HEK293 (cell line): Measurements from ENCODE around the gene TGFB3.

Experiments
- CTCF ChIA-PET: fragments of 350-600 bp; formaldehyde crosslinking; extraction: SDS; loops from one replicate; lab custom pipeline; 2021; ENCODE audit warnings: antibody characterized with exemption; lab: Yijun Ruan, JAX
- POLR2A ChIA-PET: fragments of 300-600 bp; formaldehyde crosslinking; extraction: SDS; loops from one replicate; lab custom pipeline; 2020; ENCODE audit warnings: antibody characterized with exemption, inconsistent platforms; lab: Yijun Ruan, JAX
- H3K27ac ChIP-seq: fragments of 200-500 bp; sonication (Bioruptor generic); 2 replicates; pipeline ENCODE4 v1.5.1; 2014; ENCODE audit warnings: low read depth, low read length, control low read depth, inconsistent platforms; ENCODE audit errors: extremely low read depth
- H3K36me3 ChIP-seq, 2 experiments: fragments of 200-500 bp in 1 of 2; sonication (Bioruptor generic) in 1 of 2; 1 replicate in 1 of 2; 2 replicates in 1 of 2; pipeline ENCODE4 v1.5.1; 2014 to 2017; ENCODE audit warnings: inconsistent platforms in 2 of 2, low read length in 2 of 2; ENCODE audit not compliant: control insufficient read depth in 2 of 2, insufficient read depth in 1 of 2
- H3K4me1 ChIP-seq: fragments of 200-500 bp; sonication (Bioruptor generic); 2 replicates; pipeline ENCODE4 v1.5.1; 2014; ENCODE audit warnings: mild to moderate bottlenecking, low read length, inconsistent platforms; ENCODE audit not compliant: control insufficient read depth, insufficient read depth
- H3K4me3 ChIP-seq: 2 replicates; pipeline ENCODE4 v1.5.1; 2011; ENCODE audit warnings: low read depth, mild to moderate bottlenecking, control low read depth, low read length, moderate library complexity
- H3K9me3 ChIP-seq: fragments of 200-500 bp; sonication (Bioruptor generic); 2 replicates; pipeline ENCODE4 v1.5.1; 2014; ENCODE audit warnings: low read depth, low read length, inconsistent platforms; ENCODE audit not compliant: control insufficient read depth, insufficient read depth
- BCL11A ChIP-seq: fragments of 450-650 bp; formaldehyde crosslinking; IDR thresholded peaks from 2 replicates; pipeline ENCODE4 v1.5.1; 2016; ENCODE audit warnings: low read depth, missing biosample characterization, missing genetic modification characterization
- HOXD13 ChIP-seq: sonication (generic); formaldehyde crosslinking; IDR thresholded peaks from 2 replicates; pipeline ENCODE4 v1.8.0; 2022; ENCODE audit warnings: missing genetic modification reagents, borderline replicate concordance
- WT1 ChIP-seq: fragments of 450-650 bp; formaldehyde crosslinking; IDR thresholded peaks from 2 replicates; pipeline ENCODE4 v1.5.1; 2016; ENCODE audit warnings: missing biosample characterization, missing genetic modification characterization
- YY2 ChIP-seq: fragments of 450-650 bp; formaldehyde crosslinking; IDR thresholded peaks from 2 replicates; pipeline ENCODE4 v1.5.1; 2016; ENCODE audit warnings: missing biosample characterization, missing genetic modification characterization
- ZBTB17 ChIP-seq: fragments of 450-650 bp; formaldehyde crosslinking; IDR thresholded peaks from 2 replicates; pipeline ENCODE4 v1.5.1; 2016; ENCODE audit warnings: missing biosample characterization, missing genetic modification characterization
- ZFP41 ChIP-seq: fragments of 450-650 bp; formaldehyde crosslinking; IDR thresholded peaks from 2 replicates; pipeline ENCODE4 v1.5.1; 2016; ENCODE audit warnings: missing biosample characterization, missing genetic modification characterization, borderline replicate concordance
- ZNF121 ChIP-seq: fragments of 450-650 bp; formaldehyde crosslinking; IDR thresholded peaks from 2 replicates; pipeline ENCODE4 v1.5.1; 2016; ENCODE audit warnings: missing biosample characterization, missing genetic modification characterization
- ZNF138 ChIP-seq: fragments of 450-650 bp; formaldehyde crosslinking; IDR thresholded peaks from 2 replicates; pipeline ENCODE4 v1.5.1; 2016; ENCODE audit warnings: missing biosample characterization, missing genetic modification characterization, borderline replicate concordance
- ZNF157 ChIP-seq: fragments of 450-650 bp; formaldehyde crosslinking; IDR thresholded peaks from 2 replicates; pipeline ENCODE4 v1.5.1; 2016; ENCODE audit warnings: missing biosample characterization, missing genetic modification characterization
- ZNF274 ChIP-seq, 2 experiments: fragments of 200-500 bp in 1 of 2; fragments of 450-650 bp in 1 of 2; sonication (Bioruptor generic) in 1 of 2; formaldehyde crosslinking in 1 of 2; IDR thresholded peaks; 2 replicates each; pipeline versions ENCODE4 v1.5.1 to v1.6.1; 2014 to 2016; ENCODE audit warnings: borderline replicate concordance in 1 of 2, inconsistent platforms in 1 of 2, low read length in 1 of 2, missing biosample characterization in 1 of 2, missing genetic modification characterization in 1 of 2
- ZNF341 ChIP-seq: fragments of 450-650 bp; formaldehyde crosslinking; IDR thresholded peaks from 2 replicates; pipeline ENCODE4; 2016; ENCODE audit warnings: low read depth, missing biosample characterization, missing genetic modification characterization
- ZNF350 ChIP-seq: fragments of 450-650 bp; formaldehyde crosslinking; IDR thresholded peaks from 2 replicates; pipeline ENCODE4 v1.5.0; 2017; ENCODE audit warnings: missing biosample characterization, mild to moderate bottlenecking, missing genetic modification characterization
- ZNF585B ChIP-seq: fragments of 450-650 bp; formaldehyde crosslinking; IDR thresholded peaks from 2 replicates; pipeline ENCODE4 v1.5.1; 2016; ENCODE audit warnings: missing biosample characterization, missing genetic modification characterization
- ZNF707 ChIP-seq: fragments of 450-650 bp; formaldehyde crosslinking; IDR thresholded peaks from 2 replicates; pipeline ENCODE4 v1.5.1; 2016; ENCODE audit warnings: missing biosample characterization, missing genetic modification characterization
- ZNF843 ChIP-seq: fragments of 450-650 bp; formaldehyde crosslinking; IDR thresholded peaks from 2 replicates; pipeline ENCODE4 v1.5.1; 2016; ENCODE audit warnings: missing biosample characterization, missing genetic modification characterization
- TF ChIP-seq, protein P1 (sequence below): fragments of 450-650 bp; formaldehyde crosslinking; IDR thresholded peaks from 2 replicates; pipeline ENCODE4 v1.5.1; 2016; ENCODE audit warnings: missing biosample characterization, missing genetic modification characterization
- TF ChIP-seq, protein P2 (sequence below): fragments of 450-650 bp; formaldehyde crosslinking; IDR thresholded peaks from 2 replicates; pipeline ENCODE4 v1.5.1; 2017; ENCODE audit warnings: missing biosample characterization, missing genetic modification characterization
- TF ChIP-seq, protein P3 (sequence below): fragments of 450-650 bp; formaldehyde crosslinking; IDR thresholded peaks from 2 replicates; pipeline ENCODE4 v1.5.1; 2016; ENCODE audit warnings: missing biosample characterization, missing genetic modification characterization
- TF ChIP-seq, protein P4 (sequence below): fragments of 450-650 bp; formaldehyde crosslinking; IDR thresholded peaks from 2 replicates; pipeline ENCODE4 v1.5.1; 2016; ENCODE audit warnings: missing biosample characterization, missing genetic modification characterization
- TF ChIP-seq, protein P5 (sequence below): fragments of 450-650 bp; formaldehyde crosslinking; optimal IDR thresholded peaks from 2 replicates; pipeline ENCODE3; 2016; ENCODE audit warnings: missing biosample characterization, mild to moderate bottlenecking, missing genetic modification characterization

TGFB3 gene

DNA sequence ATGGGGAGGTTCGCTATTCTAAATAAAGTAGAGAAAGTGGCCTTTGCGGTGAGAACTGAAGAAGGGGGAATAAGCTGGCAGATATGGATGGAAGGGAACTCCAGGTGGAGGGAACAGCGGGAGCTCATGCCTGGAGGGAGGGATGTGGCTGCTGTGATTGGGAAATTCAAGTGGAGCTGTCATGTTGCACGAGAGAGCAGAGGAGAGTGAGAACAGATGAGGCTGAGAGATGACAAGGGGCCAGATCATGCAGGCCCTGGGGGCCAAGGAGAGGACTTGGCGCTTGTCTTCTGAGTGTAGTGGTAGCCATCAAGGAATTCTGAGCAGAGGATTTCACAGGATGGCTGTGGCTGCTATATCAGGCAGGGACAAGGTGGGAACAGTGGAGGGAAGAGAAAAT, 35.0 kb downstream of the TGFB3 start:
- no peaks in the 10 kb centered on the region for H3K4me1 ChIP-seq
- H3K9me3 ChIP-seq = no peaks in the 10 kb centered on the region
- H3K36me3 ChIP-seq = no peaks in the 10 kb centered on the region; a peak in 1 of 3 replicates
- CTCF ChIA-PET = interaction anchor here (0.5 kb wide), 1 partner anchor 168 kb away, joined by 3 read pairs; no protein-coding TSS in a partner anchor
- no peak overlapping the region for H3K4me3 ChIP-seq
- POLR2A ChIA-PET = no interaction called here
- H3K27ac ChIP-seq = no peak overlapping the region
- TF ChIP-seq ZNF843 (tag by site-specific recombination) (no peak), YY2 (tag by site-specific recombination) (no peak), ZNF707 (no peak)

DNA sequence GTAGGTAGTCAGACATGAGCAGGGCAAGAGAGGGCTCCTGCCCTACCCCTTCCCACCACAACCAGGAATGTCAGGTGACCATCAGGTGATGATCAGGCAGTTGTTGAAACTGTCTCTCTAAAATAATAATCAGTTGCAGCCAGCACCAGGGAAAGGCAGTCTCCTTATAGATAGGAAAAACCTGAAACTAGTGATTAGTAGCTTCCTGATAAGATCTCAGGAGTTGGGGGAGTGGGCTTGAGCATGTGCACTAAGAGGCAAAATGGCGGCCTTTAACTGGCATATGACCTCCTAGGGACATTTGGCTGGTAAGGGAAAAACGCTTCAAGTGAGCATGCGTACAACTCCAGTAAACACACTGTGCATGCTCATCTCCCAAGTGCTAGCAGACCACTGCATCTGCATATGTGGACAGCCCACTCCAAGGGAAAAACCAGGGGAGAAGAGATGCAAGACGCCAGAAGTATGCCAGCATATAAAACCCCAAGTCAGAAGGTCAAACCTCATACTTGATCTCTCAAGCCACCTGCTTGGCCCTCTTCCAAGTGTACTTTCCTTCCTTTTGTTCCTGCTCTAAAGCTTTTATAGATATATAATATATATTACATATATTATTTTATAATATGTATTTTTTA, 37.1 kb downstream of the TGFB3 start:
- POLR2A ChIA-PET = no interaction called here
- H3K4me3 ChIP-seq = no peak overlapping the region
- H3K4me1 ChIP-seq = no peaks in the 10 kb centered on the region
- TF ChIP-seq, protein P1, sequence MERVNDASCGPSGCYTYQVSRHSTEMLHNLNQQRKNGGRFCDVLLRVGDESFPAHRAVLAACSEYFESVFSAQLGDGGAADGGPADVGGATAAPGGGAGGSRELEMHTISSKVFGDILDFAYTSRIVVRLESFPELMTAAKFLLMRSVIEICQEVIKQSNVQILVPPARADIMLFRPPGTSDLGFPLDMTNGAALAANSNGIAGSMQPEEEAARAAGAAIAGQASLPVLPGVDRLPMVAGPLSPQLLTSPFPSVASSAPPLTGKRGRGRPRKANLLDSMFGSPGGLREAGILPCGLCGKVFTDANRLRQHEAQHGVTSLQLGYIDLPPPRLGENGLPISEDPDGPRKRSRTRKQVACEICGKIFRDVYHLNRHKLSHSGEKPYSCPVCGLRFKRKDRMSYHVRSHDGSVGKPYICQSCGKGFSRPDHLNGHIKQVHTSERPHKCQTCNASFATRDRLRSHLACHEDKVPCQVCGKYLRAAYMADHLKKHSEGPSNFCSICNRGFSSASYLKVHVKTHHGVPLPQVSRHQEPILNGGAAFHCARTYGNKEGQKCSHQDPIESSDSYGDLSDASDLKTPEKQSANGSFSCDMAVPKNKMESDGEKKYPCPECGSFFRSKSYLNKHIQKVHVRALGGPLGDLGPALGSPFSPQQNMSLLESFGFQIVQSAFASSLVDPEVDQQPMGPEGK (tag by site-specific recombination) = no peak
- no peak for TF ChIP-seq ZBTB17 (tag by site-specific recombination)
- TF ChIP-seq BCL11A = no peak
- no peak for TF ChIP-seq YY2 (tag by site-specific recombination)
- TF ChIP-seq, protein P2, sequence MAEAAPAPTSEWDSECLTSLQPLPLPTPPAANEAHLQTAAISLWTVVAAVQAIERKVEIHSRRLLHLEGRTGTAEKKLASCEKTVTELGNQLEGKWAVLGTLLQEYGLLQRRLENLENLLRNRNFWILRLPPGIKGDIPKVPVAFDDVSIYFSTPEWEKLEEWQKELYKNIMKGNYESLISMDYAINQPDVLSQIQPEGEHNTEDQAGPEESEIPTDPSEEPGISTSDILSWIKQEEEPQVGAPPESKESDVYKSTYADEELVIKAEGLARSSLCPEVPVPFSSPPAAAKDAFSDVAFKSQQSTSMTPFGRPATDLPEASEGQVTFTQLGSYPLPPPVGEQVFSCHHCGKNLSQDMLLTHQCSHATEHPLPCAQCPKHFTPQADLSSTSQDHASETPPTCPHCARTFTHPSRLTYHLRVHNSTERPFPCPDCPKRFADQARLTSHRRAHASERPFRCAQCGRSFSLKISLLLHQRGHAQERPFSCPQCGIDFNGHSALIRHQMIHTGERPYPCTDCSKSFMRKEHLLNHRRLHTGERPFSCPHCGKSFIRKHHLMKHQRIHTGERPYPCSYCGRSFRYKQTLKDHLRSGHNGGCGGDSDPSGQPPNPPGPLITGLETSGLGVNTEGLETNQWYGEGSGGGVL (tag by site-specific recombination) = no peak
- no peak for TF ChIP-seq ZNF585B
- TF ChIP-seq ZNF350 (tag by site-specific recombination) = no peak
- no peak for TF ChIP-seq ZNF157
- no peak for TF ChIP-seq ZNF341 (tag by site-specific recombination)
- no peak for TF ChIP-seq HOXD13 (CRISPR knock-in tag)
- no peak for TF ChIP-seq ZNF121 (tag by site-specific recombination)
- TF ChIP-seq ZFP41 (tag by site-specific recombination) = no peak
- no peak for TF ChIP-seq ZNF274 (IDR thresholded peaks at IDR 0.05; ENCODE audit: low read length)
- no peak for TF ChIP-seq ZNF274 (tag by site-specific recombination; IDR thresholded peaks at IDR 0.05; ENCODE audit: borderline replicate concordance)
- TF ChIP-seq WT1 (tag by site-specific recombination) = no peak
- TF ChIP-seq, all 188 proteins: peak for 0
- CTCF ChIA-PET = interaction anchor here (0.7 to 1.2 kb wide), 2 partner anchors 235 to 404 kb away, joined by 3 to 4 read pairs; no protein-coding TSS in a partner anchor
- H3K27ac ChIP-seq = no peak overlapping the region
- no peaks in the 10 kb centered on the region for H3K36me3 ChIP-seq
- no peaks in the 10 kb centered on the region for H3K9me3 ChIP-seq

DNA sequence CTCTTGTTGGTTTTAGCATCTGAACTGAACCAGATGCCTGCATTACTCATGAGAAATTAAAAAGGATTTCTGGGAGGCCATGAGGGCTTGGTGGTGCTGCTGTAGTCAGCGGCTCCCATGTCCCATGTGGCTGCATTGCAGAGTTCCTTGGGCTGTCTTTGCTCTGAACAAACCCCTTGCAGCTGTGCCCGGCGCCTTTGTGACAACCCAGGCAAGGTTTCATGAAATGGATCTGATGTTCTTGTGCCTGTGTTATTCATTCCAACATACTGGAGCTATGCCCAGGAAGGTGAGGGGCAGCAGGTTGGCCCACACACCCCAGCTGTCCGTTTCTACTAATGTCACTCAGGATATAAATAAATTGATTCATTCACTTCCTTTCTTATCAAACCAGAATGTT, 40.8 kb downstream of the TGFB3 start:
- H3K27ac ChIP-seq = no peak overlapping the region
- no peak overlapping the region for H3K4me3 ChIP-seq
- no peaks in the 10 kb centered on the region for H3K36me3 ChIP-seq
- ChIA-PET CTCF (interaction anchor here (1.0 kb wide), 1 partner anchor 30 kb away, joined by 5 read pairs; no protein-coding TSS in a partner anchor), POLR2A (no interaction called here)
- H3K9me3 ChIP-seq = no peaks in the 10 kb centered on the region
- H3K4me1 ChIP-seq = peaks cover 8% of the 10 kb centered on the region; the same call in 1 of the 2 replicates
- TF ChIP-seq, protein P3, sequence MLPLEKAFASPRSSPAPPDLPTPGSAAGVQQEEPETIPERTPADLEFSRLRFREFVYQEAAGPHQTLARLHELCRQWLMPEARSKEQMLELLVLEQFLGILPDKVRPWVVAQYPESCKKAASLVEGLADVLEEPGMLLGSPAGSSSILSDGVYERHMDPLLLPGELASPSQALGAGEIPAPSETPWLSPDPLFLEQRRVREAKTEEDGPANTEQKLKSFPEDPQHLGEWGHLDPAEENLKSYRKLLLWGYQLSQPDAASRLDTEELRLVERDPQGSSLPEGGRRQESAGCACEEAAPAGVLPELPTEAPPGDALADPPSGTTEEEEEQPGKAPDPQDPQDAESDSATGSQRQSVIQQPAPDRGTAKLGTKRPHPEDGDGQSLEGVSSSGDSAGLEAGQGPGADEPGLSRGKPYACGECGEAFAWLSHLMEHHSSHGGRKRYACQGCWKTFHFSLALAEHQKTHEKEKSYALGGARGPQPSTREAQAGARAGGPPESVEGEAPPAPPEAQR = no peak
- TF ChIP-seq, protein P4, sequence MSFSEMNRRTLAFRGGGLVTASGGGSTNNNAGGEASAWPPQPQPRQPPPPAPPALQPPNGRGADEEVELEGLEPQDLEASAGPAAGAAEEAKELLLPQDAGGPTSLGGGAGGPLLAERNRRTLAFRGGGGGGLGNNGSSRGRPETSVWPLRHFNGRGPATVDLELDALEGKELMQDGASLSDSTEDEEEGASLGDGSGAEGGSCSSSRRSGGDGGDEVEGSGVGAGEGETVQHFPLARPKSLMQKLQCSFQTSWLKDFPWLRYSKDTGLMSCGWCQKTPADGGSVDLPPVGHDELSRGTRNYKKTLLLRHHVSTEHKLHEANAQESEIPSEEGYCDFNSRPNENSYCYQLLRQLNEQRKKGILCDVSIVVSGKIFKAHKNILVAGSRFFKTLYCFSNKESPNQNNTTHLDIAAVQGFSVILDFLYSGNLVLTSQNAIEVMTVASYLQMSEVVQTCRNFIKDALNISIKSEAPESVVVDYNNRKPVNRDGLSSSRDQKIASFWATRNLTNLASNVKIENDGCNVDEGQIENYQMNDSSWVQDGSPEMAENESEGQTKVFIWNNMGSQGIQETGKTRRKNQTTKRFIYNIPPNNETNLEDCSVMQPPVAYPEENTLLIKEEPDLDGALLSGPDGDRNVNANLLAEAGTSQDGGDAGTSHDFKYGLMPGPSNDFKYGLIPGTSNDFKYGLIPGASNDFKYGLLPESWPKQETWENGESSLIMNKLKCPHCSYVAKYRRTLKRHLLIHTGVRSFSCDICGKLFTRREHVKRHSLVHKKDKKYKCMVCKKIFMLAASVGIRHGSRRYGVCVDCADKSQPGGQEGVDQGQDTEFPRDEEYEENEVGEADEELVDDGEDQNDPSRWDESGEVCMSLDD (tag by site-specific recombination) = no peak
- no peak for TF ChIP-seq ZNF138 (tag by site-specific recombination)
- TF ChIP-seq, protein P5, sequence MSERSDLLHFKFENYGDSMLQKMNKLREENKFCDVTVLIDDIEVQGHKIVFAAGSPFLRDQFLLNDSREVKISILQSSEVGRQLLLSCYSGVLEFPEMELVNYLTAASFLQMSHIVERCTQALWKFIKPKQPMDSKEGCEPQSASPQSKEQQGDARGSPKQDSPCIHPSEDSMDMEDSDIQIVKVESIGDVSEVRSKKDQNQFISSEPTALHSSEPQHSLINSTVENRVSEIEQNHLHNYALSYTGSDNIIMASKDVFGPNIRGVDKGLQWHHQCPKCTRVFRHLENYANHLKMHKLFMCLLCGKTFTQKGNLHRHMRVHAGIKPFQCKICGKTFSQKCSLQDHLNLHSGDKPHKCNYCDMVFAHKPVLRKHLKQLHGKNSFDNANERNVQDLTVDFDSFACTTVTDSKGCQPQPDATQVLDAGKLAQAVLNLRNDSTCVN (tag by site-specific recombination) = no peak
